WTC11 (cell line): ENCODE results near the gene SCO1.

Experiments
- CTCF ChIP-seq: fragments of 200-600 bp; IDR thresholded peaks from 2 replicates; pipeline ENCODE4 v1.8.0; 2022; ENCODE audit warnings: antibody characterized with exemption
- E2F4 ChIP-seq: sonication (generic); formaldehyde crosslinking; IDR thresholded peaks from 2 replicates; pipeline ENCODE4 v1.8.1; 2022; ENCODE audit warnings: low read depth, mild to moderate bottlenecking, moderate library complexity, missing genetic modification reagents, borderline replicate concordance
- KAT7 ChIP-seq: sonication (generic); formaldehyde crosslinking; IDR thresholded peaks from 2 replicates; pipeline ENCODE4 v1.8.1; 2023; ENCODE audit warnings: missing genetic modification reagents, mild to moderate bottlenecking, borderline replicate concordance
- ZNF423 ChIP-seq: fragments of 250-450 bp; sonication (Bioruptor Pico); IDR thresholded peaks from 2 replicates; pipeline ENCODE4 v2.1.2; 2022; ENCODE audit warnings: mild to moderate bottlenecking, moderate library complexity
- ZNF671 ChIP-seq: fragments of 250-450 bp; sonication (Bioruptor Pico); IDR thresholded peaks from 2 replicates; pipeline ENCODE4 v1.8.0; 2021; ENCODE audit warnings: mild to moderate bottlenecking
- TF ChIP-seq, protein P1 (sequence below): sonication (generic); formaldehyde crosslinking; IDR thresholded peaks from 2 replicates; pipeline ENCODE4 v1.8.0; 2022; ENCODE audit warnings: mild to moderate bottlenecking, missing genetic modification reagents
- TF ChIP-seq, protein P2 (sequence below): fragments of 250-450 bp; sonication (Bioruptor Pico); IDR thresholded peaks from 2 replicates; pipeline ENCODE4 v1.9.0; 2021; ENCODE audit warnings: mild to moderate bottlenecking

- TF ChIP-seq, protein P1, sequence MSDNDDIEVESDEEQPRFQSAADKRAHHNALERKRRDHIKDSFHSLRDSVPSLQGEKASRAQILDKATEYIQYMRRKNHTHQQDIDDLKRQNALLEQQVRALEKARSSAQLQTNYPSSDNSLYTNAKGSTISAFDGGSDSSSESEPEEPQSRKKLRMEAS (CRISPR knock-in tag), result no peak
- TF ChIP-seq, protein P2, sequence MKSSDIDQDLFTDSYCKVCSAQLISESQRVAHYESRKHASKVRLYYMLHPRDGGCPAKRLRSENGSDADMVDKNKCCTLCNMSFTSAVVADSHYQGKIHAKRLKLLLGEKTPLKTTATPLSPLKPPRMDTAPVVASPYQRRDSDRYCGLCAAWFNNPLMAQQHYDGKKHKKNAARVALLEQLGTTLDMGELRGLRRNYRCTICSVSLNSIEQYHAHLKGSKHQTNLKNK, result no peak
- TF ChIP-seq CTCF (no peak), KAT7 (CRISPR knock-in tag) (no peak), E2F4 (CRISPR knock-in tag) (no peak), ZNF423 (CRISPR knock-in tag) (no peak), ZNF671 (no peak)
These were observed 49.0 kb downstream of the SCO1 start for GRCh38 chr17:10648381-10648780.
